ENCODE measurements around the gene AUNIP.

The AUNIP gene

DNA sequence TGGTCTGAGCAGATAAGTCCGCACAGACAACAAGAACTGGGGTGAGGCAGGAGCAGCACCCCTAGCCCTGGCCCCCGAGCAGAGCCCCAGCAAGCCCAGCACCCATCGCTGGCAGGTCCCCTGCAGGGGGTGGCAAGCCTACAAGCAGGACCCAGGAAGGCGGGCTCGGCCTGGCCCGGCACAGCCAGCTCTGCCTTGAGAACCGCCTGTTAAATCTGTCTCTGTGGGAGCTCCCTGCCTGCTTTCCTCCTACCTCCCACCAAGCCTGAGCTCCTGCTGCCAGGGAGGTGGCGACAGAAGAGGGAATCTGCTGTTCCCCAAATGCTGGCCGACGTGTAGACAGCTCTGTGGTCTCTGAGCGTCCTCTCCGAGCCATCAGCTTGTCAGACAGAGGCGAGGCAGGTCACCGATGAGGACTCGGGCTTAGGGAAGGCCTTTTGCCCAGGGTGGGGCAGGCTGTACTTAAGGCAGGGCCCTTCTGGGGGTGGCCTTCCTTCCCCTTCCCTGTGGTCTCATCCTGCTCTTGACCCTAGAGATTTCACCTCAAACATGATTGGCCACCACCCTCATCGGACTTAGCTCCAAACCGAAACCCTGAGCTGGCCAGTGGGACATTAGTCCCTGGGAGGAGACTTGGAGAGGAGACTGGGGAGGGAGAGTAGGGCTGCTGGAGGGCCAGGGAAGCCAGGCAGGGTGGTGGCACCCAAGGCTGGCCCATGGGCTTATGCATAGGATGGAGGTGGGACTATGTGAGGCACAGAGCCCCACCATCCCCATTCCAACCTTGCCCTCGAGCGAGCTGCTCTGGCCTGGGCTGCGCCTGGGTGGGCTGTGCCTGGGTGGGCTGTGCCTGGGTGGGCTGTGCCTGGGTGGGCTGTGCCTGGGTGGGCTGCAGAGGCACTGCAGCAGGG, 51.5 kb downstream of the AUNIP start:
- DNase-seq = no peak

DNA sequence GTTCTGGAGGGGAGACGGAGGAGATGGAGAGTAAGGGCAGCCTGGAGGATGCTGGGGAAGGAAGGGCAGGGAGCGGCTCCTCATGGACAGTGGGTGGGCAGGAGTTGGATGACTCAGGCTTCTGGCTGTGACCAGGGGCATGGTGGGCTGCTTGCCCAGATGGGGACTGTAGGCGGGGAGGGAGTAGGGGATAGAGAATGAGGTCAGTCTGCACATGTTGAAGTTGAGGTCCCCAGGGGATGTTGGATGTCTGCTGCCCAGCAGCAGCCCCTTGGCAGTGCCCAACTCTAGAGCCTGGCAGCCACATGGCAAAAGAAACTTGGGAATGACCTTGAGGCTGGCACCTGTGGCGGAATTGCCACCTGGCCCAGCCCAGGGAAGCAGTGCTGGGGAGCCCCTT, 52.8 kb downstream of the AUNIP start:
- no peak for DNase-seq

DNA sequence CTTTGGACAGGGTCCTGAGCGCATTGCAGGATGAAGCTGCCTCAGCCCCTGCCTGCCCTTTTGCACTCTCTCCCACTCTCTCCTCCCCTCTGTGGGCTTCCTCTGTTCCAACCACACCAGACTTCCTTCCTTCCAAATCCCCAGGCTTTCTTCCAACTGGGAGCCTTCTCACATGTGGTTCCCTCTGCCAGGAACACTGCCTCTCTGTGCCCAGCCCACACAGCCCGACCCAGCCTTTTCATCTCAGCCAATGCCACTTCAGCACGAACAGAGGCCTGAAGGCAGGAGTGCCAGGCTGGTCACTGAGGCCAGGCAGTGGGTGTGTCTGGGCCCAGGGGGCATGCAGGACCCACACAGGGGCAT, 53.4 kb downstream of the AUNIP start:
- DNase-seq = no peak

DNA sequence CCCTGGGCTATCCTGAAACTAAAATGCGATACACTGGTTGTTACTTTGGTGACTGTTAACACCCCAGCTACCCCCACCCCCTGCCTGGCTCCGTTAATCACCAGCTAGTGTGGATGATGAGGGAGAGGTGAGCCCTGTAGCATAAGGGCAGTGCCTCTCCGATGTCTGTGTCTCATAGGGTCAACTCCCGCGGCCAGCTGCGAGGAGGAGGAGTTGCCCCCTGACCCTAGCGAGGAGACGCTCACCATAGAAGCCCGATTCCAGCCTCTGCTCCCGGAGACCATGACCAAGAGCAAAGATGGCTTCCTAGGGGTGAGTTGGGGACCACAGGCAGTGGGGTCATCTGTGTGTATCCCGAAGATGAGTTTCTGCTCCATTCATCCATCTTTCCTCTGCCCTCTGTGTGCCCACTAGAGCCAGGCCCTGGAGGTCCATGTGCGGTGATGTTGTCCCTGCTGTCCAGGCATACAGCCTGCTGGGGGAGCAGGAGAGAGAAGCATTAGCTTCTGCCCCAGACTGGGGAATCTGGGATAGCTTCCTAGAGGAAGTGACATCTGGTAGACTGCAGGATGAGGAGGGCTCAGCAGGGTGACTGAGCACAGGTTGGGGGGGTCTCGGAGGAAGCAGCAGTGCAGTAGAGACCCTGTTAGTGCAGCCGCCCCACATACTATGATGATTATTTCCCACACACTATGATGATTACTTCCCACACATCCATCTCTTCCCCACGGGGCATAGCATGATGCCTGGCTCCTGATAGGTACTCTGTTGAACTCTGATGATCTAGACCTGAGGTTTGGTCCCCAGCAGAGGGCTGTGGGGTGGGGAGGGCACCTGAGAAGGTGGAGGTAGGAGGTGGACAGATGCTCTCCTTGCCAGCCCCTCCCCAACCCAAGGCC, 54.0 kb downstream of the AUNIP start:
- peak; percentile 41 for DNase-seq

DNA sequence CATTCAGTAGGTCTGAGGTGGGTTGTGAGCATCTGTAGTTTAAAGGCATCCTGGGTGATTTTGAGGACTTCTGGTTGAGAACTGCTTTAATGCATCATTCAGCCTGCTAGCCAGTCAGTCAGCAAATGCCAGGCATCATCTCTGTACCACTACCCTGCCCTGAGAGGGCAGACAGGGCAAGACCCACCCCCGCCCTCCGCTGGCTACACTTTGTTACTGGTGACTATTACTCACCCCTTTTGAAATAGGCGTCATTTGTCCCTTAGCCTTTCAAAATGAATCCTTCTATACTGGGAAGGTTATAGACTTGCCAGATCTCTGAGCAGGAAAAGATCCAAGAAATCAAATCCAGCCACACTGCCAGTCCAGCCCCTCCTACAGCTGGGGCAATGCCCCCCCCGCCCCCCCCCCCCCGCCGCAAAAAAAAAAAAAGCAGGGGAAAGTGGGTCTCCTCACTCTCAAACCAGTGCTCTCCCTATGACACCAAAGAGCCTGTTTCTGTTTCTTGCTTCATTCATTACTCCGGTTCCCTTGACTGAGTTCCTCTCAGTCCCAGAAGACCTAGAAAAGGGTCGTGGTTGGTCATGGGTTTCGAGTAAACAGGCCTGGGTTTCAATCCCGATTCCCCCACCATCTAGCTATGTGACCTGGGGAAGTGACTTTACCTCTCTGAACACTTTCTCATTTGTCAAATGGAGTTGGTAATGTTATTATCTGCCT, 54.9 kb downstream of the AUNIP start:
- DNase-seq = no peak

DNA sequence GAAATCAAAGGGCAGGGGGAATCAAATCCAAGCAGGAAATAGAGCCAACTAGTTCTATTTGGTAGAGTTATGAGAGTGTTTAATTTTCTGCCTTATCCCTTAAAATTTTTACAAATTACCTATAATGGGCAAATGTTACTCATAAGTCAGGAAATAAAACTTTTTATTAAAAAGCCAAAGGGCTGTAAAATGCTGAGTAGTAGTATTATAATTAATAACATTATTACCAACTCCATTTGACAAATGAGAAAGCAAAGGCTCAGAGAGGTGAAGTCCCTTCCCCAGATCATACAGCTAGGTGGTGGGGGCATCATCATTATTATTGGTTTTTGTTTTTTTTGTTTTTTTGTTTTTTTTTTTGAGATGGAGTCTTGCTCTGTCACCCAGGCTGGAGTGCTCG, 55.9 kb downstream of the AUNIP start:
- DNase-seq = no peak

DNA sequence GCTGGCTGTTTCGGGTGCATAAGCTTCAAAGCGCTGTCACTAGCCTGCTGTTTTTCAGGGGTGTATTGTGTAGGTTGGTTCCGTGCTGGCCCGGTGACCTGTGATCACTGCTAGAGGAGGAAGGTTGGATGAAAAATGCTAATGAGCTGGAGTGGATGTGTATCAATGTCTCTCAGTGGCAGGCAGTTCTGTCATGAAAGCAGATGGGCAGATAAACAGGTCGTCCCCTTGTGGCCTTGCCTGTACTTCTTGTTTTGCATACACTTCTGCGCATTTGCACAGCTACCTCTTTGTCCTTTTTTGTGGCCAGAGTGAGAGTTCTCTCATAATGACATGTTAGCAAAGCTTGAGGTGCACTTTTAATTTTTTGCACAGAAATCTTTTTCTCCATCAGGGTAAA, 56.3 kb downstream of the AUNIP start:
- DNase-seq = peak; percentile 42

DNA sequence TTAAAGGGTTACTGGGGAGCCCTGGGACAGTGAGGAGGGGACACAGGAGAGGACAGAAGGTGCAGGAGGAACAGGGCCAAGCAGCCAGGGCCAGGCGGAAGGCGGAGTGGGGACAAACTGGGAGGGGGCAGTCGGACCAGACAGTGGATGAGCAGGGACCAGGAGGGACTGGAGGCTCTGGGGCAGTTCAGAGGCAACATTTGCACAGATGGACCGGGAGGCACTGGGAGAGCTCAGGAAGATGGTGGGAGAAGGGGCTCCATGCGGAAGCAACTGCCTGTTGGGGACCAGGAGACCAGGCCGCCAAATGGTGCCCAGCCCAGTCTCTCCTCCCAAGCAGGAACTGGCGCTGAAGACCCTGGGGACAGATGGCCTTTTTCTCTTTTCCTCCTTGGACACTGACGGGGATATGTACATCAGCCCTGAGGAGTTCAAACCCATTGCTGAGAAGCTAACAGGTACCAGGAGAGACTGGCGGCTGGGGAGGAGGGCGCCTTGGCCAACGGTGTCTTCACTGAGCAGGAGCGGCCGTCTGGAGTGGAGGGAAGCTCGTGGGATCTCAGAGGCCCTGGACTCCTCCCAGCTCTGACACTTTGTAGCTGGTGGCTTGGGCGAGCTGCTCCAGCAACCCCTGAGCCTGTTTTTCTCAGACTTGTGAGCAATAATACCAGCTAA, 58.4 kb downstream of the AUNIP start:
- peak; percentile 48 for DNase-seq

DNA sequence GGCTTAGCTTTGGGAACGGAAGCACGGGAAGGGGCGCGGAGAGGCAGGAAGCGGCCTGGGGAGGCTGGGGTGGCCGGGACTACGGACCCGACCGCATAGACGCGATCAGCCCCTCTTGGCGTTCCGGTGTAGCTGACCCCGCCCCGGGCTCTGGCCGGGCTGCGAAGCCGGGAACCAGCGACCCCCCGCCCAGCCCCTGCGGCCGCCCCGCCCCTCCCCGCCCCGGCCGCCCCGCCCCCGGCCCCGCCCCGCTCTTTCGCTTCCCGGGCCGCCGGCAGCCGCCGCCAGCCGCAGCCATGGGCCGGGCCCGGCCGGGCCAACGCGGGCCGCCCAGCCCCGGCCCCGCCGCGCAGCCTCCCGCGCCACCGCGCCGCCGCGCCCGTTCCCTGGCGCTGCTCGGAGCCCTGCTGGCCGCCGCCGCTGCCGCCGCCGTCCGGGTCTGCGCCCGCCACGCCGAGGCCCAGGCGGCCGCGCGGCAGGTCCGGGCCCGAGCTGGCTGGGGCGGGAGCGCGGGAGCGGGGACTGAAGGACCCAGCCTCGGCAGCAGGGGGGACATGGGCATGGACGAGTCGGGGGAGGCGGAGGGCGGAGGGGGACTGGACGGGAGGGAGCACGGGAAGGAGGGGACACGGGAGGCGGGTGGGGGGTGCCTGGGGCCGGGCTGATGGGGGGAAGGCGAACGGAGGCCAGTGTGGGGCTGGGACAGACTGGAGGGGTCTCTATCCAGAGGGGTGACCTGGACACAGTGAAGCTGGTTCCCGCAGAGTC, 59.1 kb downstream of the AUNIP start, which contains the start of gene SELENON:
TSS of gene SELENON (plus strand) at position 259 of the 768 bp plus-strand sequence. CDS start at position 297, 38 bp downstream.
- peak; percentile 67 for DNase-seq

DNA sequence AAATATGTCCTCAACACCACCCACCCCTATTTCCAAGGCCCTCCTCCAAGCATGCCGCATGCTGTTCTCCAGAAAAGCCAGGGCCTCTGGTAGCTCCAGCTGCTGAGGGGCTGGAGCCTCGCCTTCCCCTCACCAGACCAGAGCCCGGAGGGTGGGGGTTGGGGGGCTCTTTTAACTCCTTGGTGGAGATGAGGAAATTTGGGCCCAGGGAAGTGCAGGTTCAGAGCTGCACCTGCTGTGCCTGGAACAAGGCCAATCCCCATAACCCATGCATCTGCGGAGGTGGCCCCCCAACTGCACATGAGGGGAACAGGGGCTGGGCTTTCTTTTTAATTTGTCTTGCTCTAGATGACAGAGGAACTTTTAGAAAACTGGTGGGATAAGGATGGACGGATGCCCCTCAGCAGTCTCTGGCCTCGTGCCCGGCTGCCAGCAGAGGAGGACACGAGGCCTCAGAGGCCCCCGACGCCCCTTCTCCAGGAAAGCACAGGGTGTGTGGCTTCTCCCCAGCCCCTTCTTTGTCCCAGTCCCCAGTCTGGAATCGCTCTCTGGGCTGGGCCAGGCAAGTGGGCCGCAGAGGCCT, 59.8 kb downstream of the AUNIP start:
- no peak for DNase-seq

DNA sequence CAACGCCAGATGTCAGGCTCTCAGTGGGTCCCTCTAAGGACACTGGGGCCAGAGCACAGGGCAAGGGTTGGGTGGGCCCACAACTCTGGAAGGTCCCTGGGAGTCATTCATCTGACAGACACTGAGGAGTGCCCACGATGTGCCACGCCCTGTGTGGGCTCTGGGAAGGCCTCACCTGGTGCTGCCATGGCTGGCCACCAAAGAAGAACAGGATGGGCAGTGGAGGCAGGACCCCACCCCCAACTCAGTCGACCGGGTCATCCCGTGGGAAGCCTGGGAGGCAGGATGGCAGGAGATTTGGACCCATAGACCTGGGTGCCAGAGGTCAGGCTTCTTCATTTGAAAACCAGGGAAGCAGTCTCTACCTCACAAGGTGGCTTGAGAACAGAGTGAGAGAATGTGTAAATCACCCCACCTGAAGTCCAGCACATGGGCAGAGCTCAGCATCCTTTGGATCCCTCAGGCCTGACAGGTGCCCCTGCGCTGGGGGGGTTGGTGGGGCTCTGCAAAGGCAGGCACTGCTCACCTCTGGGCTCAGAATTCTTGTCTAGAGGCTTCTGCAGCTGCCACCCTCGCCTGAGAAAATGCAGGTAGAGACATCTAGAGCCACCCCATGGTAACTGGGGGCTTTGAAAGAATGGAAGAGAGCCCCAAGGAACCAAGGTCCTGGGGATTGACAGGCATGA, 60.4 kb downstream of the AUNIP start:
- no peak for DNase-seq

DNA sequence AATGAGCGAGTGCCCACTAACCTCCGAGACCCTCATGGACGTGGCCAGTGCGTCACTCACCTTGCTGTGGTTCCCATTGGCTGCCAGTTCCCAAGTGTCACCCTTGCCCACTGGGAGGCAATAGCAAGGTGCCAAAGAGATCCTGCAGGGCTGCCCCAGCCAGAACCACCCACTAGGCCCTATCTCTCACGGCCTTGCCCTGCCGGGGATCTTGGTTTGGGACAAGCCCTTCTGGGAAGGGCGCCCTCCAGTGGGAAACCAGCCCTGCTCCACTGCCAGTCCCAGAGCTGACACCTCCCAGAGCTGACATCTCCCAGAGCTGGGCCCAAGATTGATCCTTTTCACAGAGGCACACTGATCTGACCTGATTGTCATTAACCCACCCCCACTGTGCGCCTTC, 61.3 kb downstream of the AUNIP start:
- peak; percentile 60 for DNase-seq

DNA sequence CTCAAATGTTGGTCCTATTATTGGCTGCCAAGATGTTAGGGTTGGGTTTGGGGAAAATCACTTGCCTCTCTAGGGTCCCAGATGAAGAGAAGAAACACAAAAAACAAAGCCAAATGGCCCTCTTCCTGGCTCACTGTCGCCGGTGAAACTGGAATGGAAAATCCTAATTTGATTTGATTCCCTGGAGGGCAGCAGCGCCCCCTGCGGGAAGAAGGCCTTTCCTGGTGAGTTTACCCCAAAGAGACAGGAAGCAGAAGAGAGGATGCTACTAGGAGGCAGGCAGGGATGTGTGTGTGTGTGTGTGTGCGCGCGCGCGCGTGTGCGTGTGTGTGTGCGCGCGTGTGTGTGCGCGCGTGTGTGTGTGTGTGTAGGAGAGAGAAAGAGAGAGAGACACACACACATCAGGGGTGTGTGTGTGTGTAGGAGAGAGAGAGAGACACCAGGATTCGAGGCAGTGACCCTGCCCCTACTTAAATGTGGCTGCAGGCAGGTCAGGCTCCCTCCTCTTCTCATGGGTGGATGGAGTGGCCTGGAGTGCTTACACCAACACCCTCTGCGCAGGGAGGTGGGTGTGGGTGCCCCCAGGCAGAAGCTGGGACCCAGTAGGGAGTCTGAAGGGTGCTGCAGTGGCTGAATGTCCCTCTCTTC, 62.3 kb downstream of the AUNIP start:
- DNase-seq = peak; percentile 91

DNA sequence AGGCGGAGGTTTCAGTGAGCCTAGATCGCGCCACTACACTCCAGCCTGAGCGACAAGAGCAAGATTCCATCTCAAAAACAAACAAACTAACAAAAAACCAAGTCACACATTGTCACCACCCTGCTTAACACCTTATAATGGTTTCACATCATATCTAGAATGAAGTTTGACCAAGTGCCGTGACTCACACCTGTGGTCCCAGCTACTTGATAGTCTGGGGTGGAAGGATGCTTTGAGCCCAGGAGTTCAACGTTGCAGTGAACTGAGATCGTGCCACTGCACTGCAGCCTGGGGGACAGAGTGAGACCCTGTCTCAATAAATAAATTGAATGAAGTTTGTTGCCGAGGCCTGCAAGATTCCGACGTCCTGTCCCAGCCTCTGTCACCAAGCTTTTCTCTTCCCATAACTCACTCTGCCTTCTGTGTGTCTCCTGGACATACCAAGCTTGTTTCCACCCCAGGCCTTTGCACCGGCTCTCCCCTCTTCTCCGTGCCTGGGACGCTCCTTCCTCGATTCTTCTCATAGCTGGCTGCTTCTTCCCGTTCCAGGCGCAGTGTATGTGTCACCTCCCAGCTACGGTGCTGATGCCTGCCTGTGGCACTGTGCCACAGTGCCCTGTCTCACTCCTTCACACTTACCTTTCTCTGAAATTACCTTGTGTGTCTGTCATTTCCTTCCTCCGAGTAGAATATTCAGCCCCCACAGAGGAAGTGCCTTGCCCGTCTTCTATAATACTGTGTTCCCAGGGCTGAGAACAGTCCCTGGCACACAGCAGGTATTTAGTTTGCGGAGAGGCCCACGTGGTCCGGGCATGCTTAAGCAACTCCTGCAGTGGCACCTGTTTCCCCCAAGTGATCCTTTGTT, 63.1 kb downstream of the AUNIP start:
- no peak for DNase-seq

DNA sequence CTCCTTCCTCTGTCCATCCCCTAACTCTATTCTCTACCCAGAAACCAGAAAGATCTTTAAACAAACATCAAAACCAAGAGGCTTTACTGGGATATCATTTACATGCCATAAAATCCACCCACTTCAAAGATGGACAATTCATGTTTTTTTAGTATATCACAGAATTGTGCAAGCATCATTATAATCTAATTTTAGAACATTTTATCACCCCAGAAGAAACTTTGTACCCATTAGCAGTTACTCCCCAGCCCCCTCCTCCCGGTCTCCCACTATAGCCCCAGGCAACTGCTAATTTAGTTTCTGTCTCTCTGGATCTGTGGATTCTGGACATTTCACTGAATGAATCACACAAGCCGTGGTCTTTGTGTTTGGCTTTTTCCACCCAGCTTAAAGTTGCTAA, 64.0 kb downstream of the AUNIP start:
- no peak for DNase-seq

DNA sequence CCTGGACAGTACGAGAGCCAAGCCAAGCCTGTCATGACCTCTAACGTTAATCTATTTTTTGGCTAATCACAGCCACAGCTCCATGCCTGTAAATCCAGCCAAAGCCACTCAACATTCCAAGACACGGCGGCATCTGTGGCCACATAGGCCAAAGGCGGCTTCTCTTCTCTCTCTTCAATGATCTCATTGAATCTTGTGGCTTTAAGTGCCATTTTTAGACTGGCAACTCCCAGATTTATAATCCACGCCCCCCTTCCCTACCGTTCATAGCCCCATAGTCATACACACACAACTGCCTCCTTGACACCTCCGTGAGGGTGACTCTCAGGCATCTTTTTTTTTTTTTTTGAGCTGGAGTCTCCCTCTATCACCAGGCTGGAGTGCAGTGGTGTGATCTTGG, 64.9 kb downstream of the AUNIP start:
- peak; percentile 69 for DNase-seq

DNA sequence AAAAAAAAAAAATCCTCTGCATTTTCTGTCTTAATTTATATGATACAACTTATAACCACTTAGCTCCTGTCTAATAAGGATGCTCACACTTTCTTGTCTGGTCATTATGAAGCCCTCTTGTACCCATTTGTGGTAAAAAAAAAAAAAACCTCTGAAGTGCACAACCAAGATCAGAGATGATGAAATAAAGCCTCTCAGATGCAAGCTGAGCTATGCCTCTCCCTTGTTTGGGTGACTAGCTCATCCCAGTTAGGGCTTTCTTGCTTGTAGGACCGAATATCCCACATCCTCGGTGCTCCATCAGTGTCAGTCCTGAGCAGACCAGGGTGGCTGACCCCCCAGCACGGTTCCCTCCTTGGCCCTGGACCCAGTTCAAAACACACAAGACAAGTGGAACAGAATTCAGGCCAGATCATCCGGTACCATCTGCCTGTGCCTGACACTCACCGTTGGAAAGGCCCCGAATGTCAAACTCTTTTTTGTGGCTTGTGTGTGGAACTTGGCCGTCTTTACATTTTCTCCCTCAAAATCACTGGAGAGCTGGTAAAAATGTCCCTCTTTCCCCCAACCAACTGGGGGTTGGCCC, 65.6 kb downstream of the AUNIP start:
- DNase-seq = no peak

DNA sequence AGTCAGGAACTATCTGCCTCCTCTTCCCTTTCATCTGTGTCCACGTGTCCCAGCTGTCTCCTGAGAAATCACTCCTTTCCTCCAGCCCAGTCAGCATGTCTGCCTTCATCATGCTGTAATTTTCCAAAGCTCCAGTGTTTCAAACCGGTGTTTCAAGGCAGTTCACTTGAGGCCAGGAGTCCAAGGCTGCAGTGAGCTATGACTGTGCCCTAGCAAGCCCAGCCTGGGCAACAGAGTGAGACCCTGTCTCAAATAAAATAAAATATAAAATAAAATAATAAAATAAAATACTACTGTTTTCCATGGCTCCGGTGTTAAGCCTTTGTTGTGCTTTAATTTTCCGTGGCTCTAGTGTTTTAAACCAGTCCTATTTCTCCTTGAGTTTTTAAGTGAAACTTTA, 67.1 kb downstream of the AUNIP start:
- no peak for DNase-seq

DNA sequence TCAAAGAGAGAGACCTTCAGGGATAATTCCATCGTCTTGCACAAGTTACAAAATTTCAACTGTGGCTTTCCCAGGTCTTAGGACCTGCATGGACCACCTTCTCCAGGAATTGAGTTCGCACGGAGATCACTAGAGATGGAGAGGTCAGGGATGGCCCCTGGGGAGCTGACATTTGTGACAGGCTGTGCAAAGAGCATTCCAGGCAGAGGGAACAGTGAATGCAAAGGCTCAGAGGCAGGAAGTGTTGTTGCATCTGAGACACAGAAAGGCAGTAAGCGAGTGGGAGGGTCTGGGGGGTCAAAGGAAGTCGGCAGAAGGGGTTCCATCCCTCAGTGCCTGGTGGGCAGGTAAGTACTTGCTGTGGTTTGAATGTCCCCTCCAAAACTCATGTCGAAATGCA, 68.8 kb downstream of the AUNIP start:
- DNase-seq = no peak

All from NCI-H82 (cell line).